ENCODE measurements around the gene KRT85.
"Not testable (repeated sequence)": the region's sequence is repeated elsewhere in the genome, so short reads cannot be mapped to it uniquely, and the experiment has no call there.

Gene KRT85

GRCh38 chr12:52350021-52350620 is 17.2 kb downstream of the KRT85 start:
- H3K9me3 Mint-ChIP-seq, result no peaks in the 10 kb centered on the region
- H3K4me1 Mint-ChIP-seq, result peaks cover 32% of the 10 kb centered on the region
- no peak overlapping the region for H3K4me3 Mint-ChIP-seq
- ATAC-seq (replicated peaks; ENCODE audit: extremely low read depth, poor library complexity, severe bottlenecking) (no peak), DNase-seq (ENCODE audit: low spot score in 2 of 2) (no peak)
- no peaks in the 10 kb centered on the region for H3K36me3 Mint-ChIP-seq (ENCODE audit: insufficient read depth)
- H3K27me3 Mint-ChIP-seq, result peaks cover 25% of the 10 kb centered on the region
- no peak overlapping the region for H3K27ac Mint-ChIP-seq (ENCODE audit: low read depth)

DNA sequence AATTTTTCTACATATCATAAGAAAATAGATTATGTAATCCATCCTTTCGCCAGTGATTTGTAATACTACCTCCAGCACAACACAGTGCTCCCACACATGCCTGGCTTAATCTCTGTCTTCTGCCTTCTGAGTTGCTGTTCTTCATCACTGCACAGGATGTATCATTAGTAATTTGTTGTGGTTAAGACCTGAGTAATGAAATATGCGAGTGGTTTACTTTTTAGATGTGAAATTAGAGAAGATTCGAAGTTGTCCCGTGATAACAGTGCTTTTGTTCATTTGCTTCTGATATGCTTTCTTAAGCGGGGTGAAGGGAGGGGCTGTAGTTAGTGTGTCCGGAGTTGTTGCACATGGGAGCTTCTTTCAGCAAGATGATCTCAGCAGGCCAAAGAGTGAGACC is 18.1 kb downstream of the KRT85 start:
- ATAC-seq (replicated peaks; ENCODE audit: extremely low read depth, poor library complexity, severe bottlenecking) (no peak), DNase-seq (ENCODE audit: low spot score in 2 of 2) (no peak)
- Mint-ChIP-seq H3K4me1 (peaks cover 32% of the 10 kb centered on the region), H3K27ac (ENCODE audit: low read depth) (no peak overlapping the region), H3K9me3 (no peaks in the 10 kb centered on the region), H3K36me3 (ENCODE audit: insufficient read depth) (no peaks in the 10 kb centered on the region), H3K27me3 (peaks cover 32% of the 10 kb centered on the region), H3K4me3 (no peak overlapping the region)

DNA sequence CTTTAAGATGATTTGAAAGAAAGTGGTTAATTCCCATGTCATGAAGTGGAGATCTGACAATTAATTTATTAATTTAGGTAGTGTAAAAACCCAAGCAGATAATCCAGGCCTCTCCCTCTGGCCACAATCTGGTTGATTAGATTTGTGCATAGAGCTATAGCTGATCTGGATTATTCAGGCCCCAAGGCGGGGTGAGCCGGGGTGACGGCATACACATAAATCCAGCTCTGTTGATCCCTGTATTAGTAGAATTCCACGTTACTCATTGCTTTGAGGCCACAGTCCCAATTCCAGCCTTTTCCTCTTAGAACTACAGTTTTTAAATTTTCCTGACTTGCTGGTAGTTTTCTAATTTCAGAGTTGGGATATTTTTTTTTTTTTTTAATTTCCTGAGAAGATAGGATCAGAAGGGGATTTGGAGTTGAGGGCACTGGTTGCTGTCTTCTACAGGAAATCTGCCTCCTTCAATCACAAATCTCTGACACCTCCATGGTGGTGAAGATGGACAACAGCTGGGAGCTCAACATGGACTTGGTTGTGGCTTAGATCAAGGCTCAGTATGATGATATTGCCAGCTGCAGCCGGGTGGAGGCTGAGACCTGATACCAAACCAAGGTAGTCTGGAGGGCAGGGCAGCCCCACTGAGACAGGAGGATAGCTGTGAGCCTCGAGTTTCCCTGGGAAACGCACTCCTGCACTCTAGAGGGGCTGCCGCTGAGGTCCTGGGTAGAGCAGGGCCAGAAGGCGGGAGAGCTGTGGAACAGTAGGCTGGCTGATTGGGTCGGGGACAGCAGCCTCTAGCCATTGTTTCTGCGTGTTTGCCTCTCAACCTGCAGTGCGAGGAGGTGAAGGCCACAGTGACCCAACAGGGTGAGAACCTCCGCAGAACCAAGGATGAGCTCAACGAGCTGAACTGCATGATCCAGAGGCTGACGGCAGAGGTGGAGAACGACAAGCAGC is 19.4 kb downstream of the KRT85 start:
- no peaks in the 10 kb centered on the region for H3K9me3 Mint-ChIP-seq
- no peak overlapping the region for H3K27ac Mint-ChIP-seq (ENCODE audit: low read depth)
- peaks cover 34% of the 10 kb centered on the region for H3K27me3 Mint-ChIP-seq

DNA sequence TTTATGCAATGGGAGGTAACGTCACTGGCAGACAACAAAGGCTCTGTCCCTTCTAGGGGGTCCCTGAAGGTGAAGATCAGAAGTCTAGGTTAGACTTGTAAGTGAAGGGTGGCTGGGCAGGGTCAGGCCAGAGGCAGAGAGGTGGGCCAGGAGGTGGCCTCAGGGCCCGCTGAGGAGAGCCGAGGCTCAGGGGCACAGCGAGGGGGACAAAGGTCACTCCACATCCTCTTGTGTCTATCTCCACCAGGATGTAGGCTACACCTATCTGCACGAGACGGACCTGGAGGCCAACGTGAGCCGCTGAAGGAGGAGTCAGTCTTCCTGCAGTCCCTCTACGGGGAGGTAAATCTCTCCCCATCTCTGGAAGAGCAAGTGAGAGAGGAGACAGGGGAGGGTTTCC is 20.3 kb downstream of the KRT85 start:
- Mint-ChIP-seq H3K27me3 (peaks cover 34% of the 10 kb centered on the region), H3K27ac (ENCODE audit: low read depth) (no peak overlapping the region), H3K36me3 (ENCODE audit: insufficient read depth) (no peaks in the 10 kb centered on the region), H3K4me3 (no peak overlapping the region), H3K4me1 (peaks cover 18% of the 10 kb centered on the region), H3K9me3 (no peaks in the 10 kb centered on the region)
- ATAC-seq (replicated peaks; ENCODE audit: extremely low read depth, poor library complexity, severe bottlenecking) (no peak), DNase-seq (ENCODE audit: low spot score in 2 of 2) (no peak)

More for the DNA sequence above, 19.4 kb downstream of the KRT85 start:
- ATAC-seq (replicated peaks; ENCODE audit: extremely low read depth, poor library complexity, severe bottlenecking) (no peak), DNase-seq (ENCODE audit: low spot score in 2 of 2) (no peak)
- Mint-ChIP-seq H3K4me1 (peaks cover 23% of the 10 kb centered on the region), H3K4me3 (no peak overlapping the region), H3K36me3 (ENCODE audit: insufficient read depth) (no peaks in the 10 kb centered on the region)

DNA sequence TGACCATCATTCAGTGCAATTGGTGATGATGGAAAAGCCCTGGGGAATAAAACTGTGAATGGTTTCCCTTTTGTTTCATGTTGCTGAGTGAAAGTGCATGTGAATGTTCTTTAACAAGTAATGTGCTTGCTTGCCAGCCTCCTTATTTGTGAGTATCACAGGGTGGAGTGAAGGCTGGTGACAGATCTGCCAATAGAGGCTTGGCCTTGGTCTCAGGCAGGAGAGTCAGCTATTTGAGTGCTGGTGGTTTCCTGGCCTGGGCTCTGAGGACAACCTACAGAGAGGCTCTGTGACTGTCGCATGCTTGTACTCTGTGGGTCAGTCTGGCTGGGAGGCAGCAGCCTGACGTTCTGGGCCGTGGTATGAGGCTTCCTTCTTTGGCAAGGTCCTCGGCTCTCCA is 20.7 kb downstream of the KRT85 start:
- no peak overlapping the region for H3K27ac Mint-ChIP-seq (ENCODE audit: low read depth)
- H3K27me3 Mint-ChIP-seq, result peaks cover 34% of the 10 kb centered on the region
- no peak for ATAC-seq (replicated peaks; ENCODE audit: extremely low read depth, poor library complexity, severe bottlenecking)
- no peak for DNase-seq (ENCODE audit: low spot score in 2 of 2)
- no peaks in the 10 kb centered on the region for H3K9me3 Mint-ChIP-seq
- peaks cover 13% of the 10 kb centered on the region for H3K4me1 Mint-ChIP-seq
- no peaks in the 10 kb centered on the region for H3K36me3 Mint-ChIP-seq (ENCODE audit: insufficient read depth)
- H3K4me3 Mint-ChIP-seq, result no peak overlapping the region

DNA sequence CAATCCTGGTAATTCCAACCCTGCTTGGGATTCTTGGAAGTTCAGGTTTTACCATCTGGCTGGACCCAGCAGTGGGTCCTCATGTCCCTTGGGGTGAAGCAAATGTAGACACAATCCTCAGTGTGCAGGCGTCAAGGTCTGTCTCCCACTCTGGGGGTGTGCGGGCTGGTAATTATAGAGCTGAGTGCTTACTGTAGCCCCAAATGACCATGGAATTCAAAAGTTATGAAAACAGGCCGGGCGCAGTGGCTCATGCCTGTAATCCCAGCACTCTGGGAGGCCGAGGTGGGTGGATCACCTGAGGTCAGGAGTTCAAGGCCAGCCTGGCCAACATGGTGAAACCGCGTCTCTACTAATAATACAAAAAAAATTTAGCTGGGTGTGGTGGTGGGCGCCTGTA is 22.2 kb downstream of the KRT85 start:
- H3K36me3 Mint-ChIP-seq (ENCODE audit: insufficient read depth); DNase-seq (ENCODE audit: low spot score in 2 of 2); H3K4me1 Mint-ChIP-seq; H3K27ac Mint-ChIP-seq (ENCODE audit: low read depth); H3K4me3 Mint-ChIP-seq; ATAC-seq (replicated peaks; ENCODE audit: extremely low read depth, poor library complexity, severe bottlenecking); H3K9me3 Mint-ChIP-seq: not testable (repeated sequence)
- peaks cover 34% of the 10 kb centered on the region for H3K27me3 Mint-ChIP-seq

DNA sequence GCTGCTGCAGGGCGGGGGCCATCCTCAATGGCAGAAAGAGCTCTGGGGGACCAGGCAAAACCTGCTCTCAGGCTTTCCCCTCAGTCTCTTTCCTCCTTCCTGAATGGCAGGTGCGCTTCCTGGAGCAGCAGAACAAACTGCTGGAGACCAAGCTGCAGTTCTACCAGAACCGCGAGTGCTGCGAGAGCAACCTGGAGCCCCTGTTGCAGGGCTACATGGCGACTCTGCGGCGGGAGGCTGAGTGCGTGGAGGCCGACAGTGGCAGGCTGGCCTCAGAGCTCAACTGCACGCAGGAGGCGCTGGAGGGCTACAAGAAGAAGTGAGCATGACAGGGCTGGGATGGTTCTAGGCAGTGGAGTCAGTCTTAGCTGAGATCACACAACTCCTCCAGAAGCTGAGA is 23.2 kb downstream of the KRT85 start:
- Mint-ChIP-seq H3K27me3 (peaks cover 38% of the 10 kb centered on the region), H3K36me3 (ENCODE audit: insufficient read depth) (no peaks in the 10 kb centered on the region), H3K4me1 (peaks cover 2% of the 10 kb centered on the region), H3K4me3 (no peak overlapping the region), H3K9me3 (no peaks in the 10 kb centered on the region), H3K27ac (ENCODE audit: low read depth) (no peak overlapping the region)
- ATAC-seq (replicated peaks; ENCODE audit: extremely low read depth, poor library complexity, severe bottlenecking) (no peak), DNase-seq (ENCODE audit: low spot score in 2 of 2) (no peak)

DNA sequence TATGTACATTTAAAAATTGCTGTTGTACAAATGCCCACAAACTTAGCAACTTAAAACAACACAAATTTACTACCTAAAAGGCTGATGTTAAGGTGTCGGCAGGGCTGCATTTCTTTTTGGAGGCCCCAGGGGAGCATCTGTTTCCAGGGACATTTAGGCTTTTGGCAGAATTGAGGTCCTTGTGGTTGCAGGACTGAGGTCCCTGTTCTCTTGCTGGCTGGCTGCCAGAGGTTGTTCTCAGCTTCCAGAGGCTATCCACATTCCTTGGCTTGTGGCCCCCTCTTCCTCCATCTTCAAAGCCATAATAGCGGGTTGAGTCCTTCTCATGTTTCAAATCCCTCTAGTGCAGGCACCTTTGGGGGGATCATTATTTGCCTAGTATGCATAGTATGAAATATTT is 23.7 kb downstream of the KRT85 start:
- Mint-ChIP-seq H3K27ac (ENCODE audit: low read depth) (no peak overlapping the region), H3K4me3 (no peak overlapping the region), H3K36me3 (ENCODE audit: insufficient read depth) (no peaks in the 10 kb centered on the region), H3K4me1 (no peaks in the 10 kb centered on the region), H3K27me3 (peaks cover 38% of the 10 kb centered on the region), H3K9me3 (no peaks in the 10 kb centered on the region)
- no peak for DNase-seq (ENCODE audit: low spot score in 2 of 2)
- no peak for ATAC-seq (replicated peaks; ENCODE audit: extremely low read depth, poor library complexity, severe bottlenecking)

GRCh38 chr12:52342781-52343490 is 24.3 kb downstream of the KRT85 start:
- DNase-seq (ENCODE audit: low spot score in 2 of 2) (no peak), ATAC-seq (replicated peaks; ENCODE audit: extremely low read depth, poor library complexity, severe bottlenecking) (no peak)
- H3K27ac Mint-ChIP-seq (ENCODE audit: low read depth), result no peak overlapping the region
- no peak overlapping the region for H3K4me3 Mint-ChIP-seq
- peaks cover 36% of the 10 kb centered on the region for H3K27me3 Mint-ChIP-seq
- H3K4me1 Mint-ChIP-seq, result no peaks in the 10 kb centered on the region
- no peaks in the 10 kb centered on the region for H3K36me3 Mint-ChIP-seq (ENCODE audit: insufficient read depth)
- H3K9me3 Mint-ChIP-seq, result no peaks in the 10 kb centered on the region

DNA sequence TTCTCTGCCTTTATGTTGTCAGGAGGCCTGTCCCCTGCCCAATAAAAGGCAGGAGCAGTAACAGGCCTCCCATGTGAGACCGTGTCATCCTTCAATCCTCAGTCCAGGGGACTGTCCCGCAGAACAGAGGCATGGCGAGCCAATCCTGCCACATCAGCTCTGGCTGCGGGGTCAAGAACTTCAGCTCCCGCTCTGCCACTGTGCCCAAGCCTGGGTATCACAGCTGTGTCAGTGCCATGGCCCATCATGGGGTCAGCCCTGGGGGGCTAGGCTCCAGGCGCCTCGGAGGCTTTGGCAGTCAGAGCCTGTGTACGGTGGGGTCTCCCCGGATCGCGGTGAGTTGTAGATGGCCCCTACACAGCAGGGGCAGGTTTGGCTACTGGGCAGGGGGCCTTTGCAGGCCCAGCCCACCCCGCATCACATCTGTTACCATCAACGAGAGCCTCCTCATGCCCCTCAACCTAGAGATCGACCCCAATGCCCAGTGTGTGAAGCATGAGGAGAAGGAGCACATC is 26.2 kb downstream of the KRT85 start:
- Mint-ChIP-seq H3K27ac (ENCODE audit: low read depth) (no peak overlapping the region), H3K36me3 (ENCODE audit: insufficient read depth) (no peaks in the 10 kb centered on the region), H3K9me3 (no peaks in the 10 kb centered on the region), H3K4me1 (no peaks in the 10 kb centered on the region), H3K4me3 (no peak overlapping the region), H3K27me3 (peaks cover 24% of the 10 kb centered on the region)
- DNase-seq (ENCODE audit: low spot score in 2 of 2), result no peak
- ATAC-seq (replicated peaks; ENCODE audit: extremely low read depth, poor library complexity, severe bottlenecking), result no peak

DNA sequence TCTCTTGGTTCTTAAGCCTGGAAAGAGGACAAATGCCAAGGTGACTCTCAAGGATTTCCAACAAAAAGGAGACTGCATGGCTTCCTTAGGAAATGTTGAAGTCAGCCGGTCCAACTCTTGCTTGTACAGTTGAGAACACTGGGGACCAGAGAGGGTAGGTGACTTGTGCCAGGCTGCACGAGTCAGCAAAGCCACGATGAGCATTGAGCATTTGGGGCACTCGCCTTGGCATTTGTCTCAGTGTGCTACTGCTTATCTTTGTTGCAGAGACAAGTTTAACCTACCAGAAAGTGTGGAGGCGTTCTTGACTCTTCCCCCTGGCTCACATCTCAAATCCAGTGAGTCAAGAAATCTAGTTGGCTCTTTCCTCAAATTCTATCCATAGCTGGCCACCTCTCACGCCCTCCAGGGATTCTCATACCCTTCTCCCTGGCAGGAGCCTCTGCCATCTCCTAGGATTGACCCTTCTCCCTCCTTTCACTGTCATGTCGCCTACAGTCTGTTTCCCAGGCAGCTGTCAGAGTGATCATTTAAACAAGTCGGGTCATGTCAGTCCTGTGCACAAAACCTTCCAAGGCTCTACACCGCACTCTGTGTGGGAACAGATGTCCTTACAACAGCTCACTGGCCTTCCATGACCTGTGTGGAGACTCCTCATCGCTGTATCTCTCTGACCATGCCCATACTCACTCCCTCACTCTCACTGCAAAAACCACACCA is 28.9 kb downstream of the KRT85 start:
- Mint-ChIP-seq H3K4me3 (no peak overlapping the region), H3K9me3 (no peaks in the 10 kb centered on the region), H3K4me1 (no peaks in the 10 kb centered on the region), H3K27me3 (peaks cover 25% of the 10 kb centered on the region), H3K27ac (ENCODE audit: low read depth) (no peak overlapping the region), H3K36me3 (ENCODE audit: insufficient read depth) (no peaks in the 10 kb centered on the region)
- no peak for ATAC-seq (replicated peaks; ENCODE audit: extremely low read depth, poor library complexity, severe bottlenecking)
- no peak for DNase-seq (ENCODE audit: low spot score in 2 of 2)

GRCh38 chr12:52337054-52337453 is 30.2 kb downstream of the KRT85 start:
- DNase-seq (ENCODE audit: low spot score in 2 of 2), result no peak
- ATAC-seq (replicated peaks; ENCODE audit: extremely low read depth, poor library complexity, severe bottlenecking), result no peak
- Mint-ChIP-seq H3K9me3 (no peaks in the 10 kb centered on the region), H3K4me1 (no peaks in the 10 kb centered on the region), H3K27me3 (peaks cover 25% of the 10 kb centered on the region), H3K4me3 (no peak overlapping the region), H3K36me3 (ENCODE audit: insufficient read depth) (no peaks in the 10 kb centered on the region), H3K27ac (ENCODE audit: low read depth) (no peak overlapping the region)
